Activated T-cell treated with anti-CD3 and anti-CD28 coated beads for 48 hours (primary cell): ENCODE measurements around the gene TMEM14A.
A peak's percentile ranks its signal among the peaks of the same experiment; 100 is the strongest.
"Not testable (repeated sequence)": the region's sequence is repeated elsewhere in the genome, so short reads cannot be mapped to it uniquely, and the experiment has no call there.

Experiments used
- DNase-seq: peaks from one replicate; pipeline ENCODE4 v3.0.0-alpha.2; 2020; ENCODE audit warnings: low read depth

TMEM14A gene

DNA sequence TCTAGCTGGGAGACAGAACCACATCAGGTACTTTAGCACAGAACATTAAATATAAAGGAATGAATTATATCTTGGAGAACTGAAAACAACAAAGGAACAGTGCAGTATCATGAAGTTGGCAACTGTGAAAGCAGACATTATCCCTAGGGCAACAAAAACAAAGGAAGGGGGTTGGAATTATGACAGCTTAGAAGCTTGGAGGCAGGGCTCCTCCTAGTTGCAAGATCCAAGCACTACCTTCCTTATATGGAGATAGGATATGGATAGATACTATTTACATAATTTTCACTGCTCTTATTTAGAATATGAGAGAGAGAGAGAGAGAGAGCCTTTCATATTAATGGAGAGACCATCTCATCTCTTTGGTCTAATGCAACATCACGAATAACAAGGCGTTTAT lies 27.0 kb downstream of the TMEM14A start:
- no peak for DNase-seq

DNA sequence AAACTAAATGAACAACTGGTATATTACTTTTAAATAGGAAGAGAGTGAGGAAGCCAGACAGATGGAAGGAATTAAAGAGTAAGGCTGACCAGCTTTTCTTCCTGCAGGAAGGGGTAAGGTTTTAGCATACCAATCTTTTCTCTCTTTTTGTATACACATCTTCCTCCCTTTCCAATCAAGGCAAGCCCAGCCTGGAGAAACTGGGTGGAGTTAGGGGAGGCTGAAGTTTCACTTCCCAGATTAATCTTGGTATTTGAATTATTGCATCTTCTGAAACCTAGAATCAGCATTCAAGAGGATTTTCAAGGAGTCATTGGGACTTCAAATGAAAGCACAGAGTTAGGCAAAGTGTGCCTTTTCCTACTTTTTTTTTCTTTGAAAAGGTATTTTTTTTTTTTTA lies 33.1 kb downstream of the TMEM14A start:
- DNase-seq = no peak

DNA sequence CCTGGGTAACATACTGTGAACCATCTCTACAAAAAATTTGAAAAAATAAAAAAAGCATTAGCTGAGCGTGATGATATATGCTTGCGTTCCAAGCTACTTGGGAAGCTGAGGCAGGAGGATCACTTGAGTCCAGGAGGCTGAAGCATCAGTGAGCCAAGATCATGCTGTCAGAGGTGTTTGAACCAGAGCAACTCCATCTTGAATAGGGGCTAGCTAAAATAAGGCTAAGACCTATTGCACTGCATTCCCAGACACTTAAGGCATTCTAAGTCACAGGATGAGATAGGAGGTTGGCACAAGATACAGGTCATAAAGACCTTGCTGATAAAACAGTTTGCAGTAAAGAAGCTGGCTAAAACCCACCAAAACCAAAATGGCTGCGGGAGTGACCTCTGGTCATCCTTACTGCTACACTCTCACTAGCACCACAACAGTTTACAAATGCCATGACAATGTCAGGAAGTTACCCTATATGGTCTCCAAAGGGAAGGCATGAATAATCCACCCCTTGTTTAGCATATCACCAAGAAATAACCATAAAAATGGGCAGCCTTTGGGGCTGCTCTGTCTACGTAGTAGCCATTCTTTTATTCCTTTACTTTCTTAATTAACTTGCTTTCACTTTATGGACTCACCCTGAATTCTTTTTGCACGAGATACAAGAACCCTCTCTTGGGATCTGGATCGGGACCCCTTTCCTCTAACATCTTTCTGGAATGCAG lies 34.0 kb downstream of the TMEM14A start:
- DNase-seq = not testable (repeated sequence)

DNA sequence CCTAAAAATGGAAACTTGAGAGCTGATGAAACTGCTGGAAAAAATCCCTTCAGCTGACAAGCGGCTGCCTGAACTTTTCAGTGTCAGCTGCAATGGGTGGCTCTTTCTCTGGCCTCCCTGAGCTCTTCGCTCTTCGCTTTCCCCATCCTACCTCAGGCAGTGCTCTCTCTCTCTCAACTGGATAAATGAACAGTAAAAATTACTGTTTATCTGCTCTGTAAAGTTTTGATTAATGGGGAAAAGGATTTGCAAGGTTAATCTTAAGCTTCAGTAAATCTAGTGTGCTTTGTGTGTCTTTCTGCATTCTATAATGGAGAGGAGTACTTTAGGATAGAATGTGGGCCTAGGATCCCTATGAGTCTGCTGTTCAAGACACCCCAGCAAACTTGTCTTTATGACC lies 35.1 kb downstream of the TMEM14A start:
- DNase-seq = no peak

DNA sequence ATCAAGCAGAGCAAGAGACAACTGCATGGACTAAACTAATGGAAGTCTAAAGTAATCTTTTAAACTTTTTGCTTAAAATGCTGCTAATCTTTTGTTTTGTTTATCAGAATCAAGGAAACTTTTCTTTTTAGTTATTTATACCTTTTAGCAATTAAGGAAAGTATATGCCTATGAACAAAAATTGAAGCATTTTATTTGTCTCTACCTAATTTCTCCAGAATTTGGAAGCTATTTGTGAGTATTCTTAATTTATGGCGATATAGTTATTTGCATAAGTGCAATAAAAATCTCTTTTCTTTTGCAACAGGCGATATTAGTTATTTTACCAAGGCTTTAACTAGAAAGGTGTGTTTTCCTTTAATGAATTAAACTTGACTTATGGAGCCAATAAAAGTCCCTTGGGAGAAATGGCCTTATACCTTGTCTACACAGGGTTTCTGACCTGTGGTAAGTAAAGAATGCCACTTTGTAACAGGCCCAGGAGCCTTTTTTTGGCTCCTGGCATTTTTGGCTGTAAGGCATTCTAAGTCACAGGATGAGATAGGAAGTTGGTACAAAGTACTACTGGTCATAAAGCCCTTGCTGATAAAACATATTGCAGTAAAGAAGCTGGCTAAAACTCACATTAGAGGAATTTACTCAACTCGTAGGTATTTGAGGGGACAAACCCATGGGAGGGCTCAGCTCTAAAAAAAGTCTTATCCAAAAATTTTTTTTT lies 37.2 kb downstream of the TMEM14A start:
- DNase-seq = no peak

DNA sequence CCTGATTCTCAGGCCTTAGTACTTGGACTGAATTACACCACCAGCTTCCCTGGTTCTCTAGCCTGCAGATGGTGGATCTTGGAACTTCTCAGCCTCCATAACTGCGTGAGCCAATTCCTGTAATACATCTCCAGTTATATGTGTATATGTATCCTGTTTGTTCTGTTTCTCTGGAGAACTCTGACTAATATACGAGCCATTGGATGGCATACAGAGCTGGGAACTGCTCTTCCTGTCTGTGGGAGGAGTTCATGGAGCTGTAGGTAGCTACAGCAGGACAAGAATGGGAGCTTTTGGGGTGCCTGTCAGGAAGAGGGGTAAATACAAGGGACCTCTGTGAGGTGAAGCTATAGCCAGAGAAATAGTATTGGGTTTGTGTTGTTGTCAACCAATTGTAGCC lies 41.2 kb downstream of the TMEM14A start:
- no peak for DNase-seq

DNA sequence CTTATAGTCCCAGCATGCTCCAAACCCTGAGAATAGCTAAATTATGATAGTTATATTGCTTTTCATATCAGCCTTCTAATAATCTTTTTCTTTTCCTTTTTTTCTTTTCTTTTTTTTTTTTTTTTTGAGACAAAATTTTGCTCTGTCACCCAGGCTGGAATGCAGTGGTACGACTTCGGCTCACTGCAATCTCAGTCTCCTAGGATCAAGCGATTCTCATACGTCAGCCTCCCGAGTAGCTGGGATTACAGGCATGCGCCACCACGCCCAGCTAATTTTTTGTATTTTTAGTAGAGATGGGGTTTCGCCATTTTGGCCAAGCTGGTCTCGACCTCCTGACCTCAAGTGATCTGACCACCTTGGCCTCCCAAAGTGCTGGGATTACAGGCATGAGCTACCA lies 43.8 kb downstream of the TMEM14A start:
- DNase-seq = not testable (repeated sequence)

DNA sequence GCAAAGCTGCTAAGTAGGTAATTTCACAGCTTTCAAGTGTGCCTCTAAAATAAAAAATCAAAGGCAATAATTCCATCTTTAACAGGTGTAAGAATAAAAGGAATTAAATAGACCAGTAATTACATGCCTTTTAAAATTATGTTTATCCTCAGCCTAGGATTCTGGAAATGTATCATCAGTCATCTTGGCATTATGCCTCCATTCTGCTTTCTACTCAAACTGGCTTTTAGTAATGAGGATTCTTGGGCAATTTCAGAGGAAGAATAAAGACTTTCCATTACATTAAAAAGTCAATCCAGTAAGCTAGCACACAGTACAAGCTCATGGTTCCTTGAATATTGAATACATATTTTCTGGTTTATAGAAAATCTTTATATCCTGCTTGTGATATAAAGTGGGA lies 47.6 kb downstream of the TMEM14A start:
- no peak for DNase-seq

DNA sequence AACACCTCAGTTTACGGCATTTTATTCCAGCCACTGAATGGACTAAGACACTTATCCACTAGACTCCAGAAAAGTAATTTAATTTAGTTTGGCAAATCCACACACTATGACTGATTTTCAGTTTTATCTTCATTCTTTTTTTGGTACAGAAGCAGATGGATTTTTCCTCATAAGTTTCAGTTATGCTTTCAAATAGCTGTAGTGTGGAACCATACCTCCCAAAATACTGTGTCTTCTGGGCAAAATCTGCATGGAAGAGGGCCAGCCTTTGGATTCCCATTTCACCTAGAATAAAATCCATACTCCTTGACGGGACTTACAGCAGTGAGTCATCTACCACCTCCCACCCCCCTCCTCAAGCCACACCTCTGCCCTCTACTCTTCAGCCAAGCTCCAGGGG lies 49.4 kb downstream of the TMEM14A start:
- DNase-seq = no peak

DNA sequence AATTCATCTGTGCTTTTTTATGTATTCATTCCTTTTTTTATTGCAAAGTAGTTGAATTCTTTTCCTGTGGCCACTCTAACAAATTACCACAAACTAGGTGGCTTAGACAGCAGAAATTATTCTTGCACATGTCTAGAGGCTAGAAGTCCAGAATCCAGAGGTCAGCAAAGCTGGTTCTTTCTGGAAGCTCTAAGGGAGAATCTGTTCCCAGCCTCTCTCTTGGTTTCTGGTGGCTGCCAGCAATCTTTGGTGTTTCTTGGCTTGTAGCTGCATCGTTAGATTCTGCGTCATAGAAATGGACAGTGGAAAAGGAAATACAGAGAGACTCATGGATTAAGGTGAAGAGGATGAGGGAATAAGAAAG lies 53.1 kb downstream of the TMEM14A start:
- no peak for DNase-seq

DNA sequence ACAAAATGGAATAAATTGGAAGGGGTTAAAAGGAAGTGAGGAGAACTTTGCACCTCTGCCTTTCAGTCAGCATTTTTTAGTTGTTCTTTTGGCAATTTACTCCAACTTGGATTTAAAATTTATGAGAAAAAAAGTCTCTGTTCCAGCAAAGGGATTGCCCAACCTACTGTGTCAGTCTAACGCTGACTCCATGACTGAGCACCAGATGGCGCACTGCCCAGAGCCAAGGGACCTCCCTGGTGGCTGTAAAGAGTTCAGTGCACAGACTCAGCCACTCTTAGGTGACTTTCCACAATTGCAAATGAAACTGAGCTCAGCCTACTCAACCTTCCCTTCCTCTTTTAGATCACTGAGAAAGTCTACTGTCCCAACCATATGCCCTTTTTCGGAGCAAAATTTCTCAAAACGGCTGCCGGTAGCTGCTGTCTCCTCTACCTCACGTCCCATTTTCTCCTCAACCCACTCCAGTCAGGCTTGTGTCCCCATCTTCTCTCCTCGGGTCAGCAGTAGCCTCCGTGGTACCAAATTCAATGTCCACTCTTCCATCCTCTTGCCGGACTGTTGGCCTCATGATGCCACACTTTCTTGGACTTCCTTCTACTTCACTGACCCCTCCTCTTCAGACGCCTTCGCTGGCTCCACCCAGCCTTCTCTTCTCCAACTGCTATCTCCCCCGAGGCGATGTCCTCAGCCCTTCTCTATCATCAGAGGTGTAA lies 53.7 kb downstream of the TMEM14A start:
- DNase-seq = peak; percentile 46

DNA sequence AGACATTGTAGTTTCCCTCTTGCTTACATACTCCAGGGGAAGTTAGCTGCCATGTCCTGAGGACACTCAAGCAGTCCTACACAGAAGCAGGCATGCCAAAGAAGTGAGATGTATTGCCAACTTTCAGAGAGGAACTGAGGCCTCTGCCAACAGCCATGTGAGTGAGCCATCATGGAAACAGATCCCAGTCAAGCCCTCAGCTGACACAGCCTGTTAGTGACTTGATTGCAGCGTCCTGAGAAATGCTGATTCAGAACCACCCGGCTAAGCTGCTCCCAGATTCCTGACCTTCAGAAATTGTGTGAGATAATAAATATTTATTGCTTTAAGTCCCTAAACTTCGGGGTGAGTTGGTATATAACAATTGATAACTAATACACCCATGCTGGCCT lies 54.2 kb downstream of the TMEM14A start:
- DNase-seq = no peak

DNA sequence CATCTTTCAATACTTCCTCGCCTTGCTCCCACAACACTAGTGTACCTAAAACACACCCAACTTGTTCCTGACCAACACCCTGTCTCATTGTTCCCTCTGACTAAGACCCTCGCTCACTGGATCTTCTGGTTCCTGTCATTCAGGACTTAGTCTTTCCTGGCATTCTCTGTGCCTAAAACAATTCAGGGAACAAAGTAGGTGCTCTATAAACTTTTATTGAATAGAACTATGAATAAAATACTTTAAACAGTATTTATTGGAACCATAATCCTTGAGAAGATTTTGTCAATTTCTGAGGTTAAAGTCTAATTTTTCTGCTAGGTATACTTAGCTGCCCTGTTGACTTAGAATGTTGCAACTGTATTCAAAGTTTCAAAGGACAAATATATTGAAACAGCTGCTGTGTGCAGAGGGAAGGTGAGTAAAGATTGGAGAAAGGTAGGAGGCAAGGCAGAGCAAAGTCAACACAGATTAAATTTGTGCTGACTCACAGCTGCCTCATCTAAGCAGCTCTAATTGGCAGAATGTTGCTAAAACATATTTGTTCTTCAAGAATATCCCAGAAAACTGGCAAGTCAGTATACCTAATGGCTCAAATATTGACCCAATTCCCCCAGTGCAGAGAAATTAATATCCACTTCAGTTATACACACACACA lies 54.8 kb downstream of the TMEM14A start:
- no peak for DNase-seq

DNA sequence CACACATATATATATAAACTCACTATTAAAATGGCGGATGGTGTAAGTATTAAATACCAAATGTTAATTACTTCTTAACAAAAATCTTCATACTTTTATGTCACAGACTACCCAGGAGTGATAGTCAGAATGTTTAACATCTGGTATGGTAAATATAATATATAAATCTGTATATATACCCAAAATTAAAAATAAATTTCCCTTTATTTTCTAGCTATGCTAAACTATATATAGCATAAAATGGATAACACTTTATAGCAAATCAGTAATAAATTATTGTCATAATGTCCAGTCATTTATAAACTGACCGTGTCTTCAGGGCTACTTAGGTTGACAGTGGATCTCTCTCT lies 55.3 kb downstream of the TMEM14A start:
- no peak for DNase-seq

DNA sequence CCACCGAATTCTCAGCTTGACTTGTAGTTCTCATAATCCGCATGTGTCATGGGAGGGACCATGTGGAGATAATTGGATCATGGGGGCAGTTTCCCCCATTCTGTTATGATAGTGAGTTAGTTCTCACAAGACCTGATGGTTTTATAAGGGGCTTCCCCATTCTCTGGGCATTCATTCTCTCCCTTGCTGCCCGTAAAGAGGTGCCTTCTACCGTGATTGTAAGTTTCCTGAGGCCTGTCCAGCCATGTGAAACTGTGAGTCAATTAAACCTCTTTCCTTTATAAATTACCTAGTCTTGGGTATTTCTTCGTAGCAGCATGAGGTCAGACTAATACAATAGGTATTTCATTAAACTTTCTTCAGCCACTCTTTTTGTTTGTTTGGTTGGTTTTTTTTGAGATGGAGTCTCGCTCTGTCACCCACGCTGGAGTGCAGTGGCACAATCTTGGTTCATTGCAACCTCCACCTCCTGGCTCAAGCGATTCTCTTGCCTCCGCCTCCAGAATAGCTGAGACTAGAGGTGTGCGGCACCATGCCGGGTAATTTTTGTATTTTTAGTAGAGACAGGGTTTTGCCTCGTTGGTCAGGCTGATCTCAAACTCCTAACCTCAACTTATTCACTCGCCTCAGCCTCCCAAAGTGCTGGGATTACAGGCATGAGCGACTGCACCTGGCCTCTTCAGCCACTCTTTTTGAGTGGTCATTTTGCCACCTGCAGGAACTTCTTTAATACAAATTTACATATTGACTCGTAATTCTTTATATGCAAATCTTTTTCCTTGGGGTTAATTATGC lies 56.0 kb downstream of the TMEM14A start:
- no peak for DNase-seq

DNA sequence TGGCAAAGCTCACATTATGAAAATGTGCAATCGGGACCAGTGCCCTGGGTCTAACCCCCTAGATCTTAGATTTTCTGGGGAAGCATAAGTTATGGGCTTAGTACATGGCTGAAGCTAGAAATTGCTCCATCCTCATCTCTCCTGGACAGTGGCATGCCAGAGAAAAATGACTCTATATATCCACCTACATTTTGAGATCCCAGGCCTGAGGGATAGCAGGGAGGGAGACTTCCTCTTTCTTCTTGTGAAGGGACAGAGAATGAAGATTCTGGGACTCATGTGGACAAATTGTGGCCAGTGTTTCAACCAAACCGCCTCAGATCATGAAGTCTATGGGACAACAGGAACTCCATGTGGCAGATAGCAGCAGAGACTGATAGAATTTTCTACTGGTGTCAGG lies 57.0 kb downstream of the TMEM14A start:
- DNase-seq = no peak

DNA sequence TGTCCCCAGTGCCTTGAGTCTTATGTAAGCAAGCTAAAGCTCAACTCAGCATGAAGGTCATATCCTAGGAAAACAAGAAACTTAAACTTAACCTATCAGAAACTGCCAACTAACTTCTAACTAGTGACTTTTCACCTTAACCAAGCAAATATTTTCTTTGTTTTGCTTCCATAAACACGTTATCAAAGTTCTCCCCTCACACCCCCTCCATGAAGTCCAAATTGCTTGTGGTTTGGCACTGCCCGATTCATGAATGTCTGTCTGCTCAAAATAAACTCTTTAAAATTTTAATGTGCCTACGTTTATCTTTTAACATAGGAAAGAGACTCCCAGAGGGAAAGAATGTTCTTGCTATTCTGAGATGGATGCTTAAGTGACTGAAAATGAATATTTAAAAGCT lies 57.5 kb downstream of the TMEM14A start:
- no peak for DNase-seq

DNA sequence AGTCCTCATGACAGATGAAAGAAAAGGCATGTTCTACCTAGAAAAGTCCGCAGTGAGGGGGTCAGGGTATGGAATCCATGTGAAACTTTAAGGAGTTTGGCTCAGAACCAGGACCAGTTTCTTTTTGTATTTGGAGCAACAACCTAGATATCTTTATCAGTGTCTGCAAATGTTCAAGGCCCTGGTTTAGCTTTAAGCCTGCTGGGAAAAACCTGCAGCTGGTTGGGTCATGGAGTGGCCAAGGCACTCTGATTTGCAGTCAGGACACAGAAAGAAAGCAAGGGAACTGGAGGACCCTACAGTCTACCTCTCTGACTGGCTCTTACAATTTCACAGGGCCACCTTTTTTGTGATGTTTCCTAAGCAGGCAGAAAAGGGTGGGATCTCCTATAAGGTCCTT lies 58.7 kb downstream of the TMEM14A start:
- DNase-seq = no peak

DNA sequence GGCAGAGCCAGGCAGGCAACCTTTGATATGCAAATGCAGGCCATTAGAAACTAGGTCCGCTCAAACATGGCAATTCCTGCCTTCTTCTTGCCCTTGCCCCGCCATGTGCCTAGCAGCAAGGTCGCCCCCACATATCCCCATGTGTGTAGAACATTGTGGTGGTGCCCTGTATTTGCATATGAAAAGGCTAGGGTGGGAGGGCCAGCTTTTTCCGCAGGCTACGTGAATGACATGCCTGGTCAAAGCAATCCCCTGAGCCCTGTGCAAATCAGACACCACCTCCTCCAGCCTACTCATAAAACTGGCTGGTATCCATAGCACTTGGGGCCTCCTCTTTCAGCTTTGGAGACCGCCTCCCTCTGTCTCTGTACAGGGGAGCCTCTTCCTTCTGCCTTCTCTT lies 60.8 kb downstream of the TMEM14A start:
- no peak for DNase-seq

DNA sequence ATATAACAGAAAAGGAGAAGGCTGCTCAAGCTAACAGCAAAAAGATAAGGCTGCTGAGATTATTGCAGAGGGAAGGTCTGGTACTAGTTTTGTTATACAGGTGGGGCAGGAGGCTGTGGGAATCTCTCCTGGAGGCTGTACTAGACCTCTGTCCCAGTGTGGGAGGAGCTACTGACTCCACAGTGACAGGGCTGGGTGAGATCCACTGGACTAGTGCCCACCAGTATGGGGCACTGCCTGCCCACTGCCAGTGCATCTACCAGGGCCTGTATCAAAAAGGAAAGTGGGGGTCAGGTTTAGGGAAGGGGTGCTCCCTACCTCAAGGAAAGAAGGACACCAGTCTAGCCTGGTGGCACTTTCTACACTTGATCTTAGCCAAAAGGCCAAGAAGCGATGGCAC lies 62.3 kb downstream of the TMEM14A start:
- DNase-seq = no peak

DNA sequence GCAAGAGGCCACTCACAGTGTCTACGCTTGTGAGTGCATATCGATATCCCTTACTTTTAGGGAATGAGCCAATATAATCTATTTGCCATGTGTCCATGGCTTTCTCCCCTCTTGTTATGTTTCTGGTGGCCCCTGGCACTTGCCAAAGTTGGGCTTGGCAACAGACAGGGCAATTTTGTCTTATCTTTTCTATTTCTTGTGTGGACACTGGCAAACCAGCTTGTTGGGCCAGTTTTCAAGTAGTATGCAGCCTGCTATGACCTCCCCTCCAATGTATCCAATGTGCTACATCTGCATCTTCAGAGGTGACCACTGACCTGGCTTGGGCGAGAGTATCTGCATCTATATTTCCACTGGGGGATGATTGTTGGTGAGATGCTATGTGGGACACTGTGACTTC lies 63.2 kb downstream of the TMEM14A start:
- DNase-seq = no peak

DNA sequence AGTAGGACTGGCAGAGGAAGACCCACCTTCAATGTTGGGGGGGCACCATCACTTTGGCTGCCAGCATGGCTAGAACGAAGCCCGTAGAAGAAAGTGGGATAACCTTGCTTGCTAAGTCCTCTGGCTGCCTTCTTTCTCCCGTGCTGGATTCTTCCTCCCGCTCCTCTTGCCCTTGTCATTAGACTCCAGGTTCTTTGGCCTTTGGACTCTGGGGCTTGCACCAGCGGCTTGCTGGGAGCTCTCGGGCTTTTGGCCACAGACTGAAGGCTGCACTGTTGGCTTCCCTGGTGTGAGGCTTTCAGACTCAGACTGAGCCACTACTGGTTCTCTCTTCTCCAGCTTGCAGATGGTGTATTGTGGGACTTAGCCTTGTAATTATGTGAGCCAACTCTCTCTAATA lies 64.2 kb downstream of the TMEM14A start:
- no peak for DNase-seq
